HCT116 (cell line): ENCODE results near the gene ERC2. TPM values are rescaled to one million over a fixed set of nuclear protein-coding genes. Genes with fewer than 3 reads are reported as not detected.

ENCODE experiments used
- ATAC-seq: fragments of 200-7000 bp; cut with Tn5 transposase; 2 replicates; pipeline ENCODE4 v1.9.1; 2020; ENCODE audit warnings: mild to moderate bottlenecking, moderate library complexity
- BruUV-seq: library from RNA; stranded (reverse); fragments of 400-500 nt; replicated peaks from 2 replicates; lab custom pipeline; 2021; lab: Mats Ljungman, UMichigan
- CTCF ChIA-PET: fragments of 300-600 bp; sonication (Branson Sonifier 250); formaldehyde crosslinking; loops from one replicate; lab custom pipeline; 2021; ENCODE audit warnings: antibody characterized with exemption; lab: Charles Lee
- POLR2A ChIA-PET: fragments of 300-600, 350-600 bp; sonication (Branson Sonifier 250); formaldehyde crosslinking; loops from one replicate; lab custom pipeline; 2021; ENCODE audit warnings: antibody characterized with exemption; lab: Charles Lee
- RAD21 ChIA-PET, 2 experiments: fragments of 300-600 bp; sonication (Branson Sonifier 250); formaldehyde crosslinking; loops; one replicate each; lab custom pipeline; 2023; ENCODE audit warnings: low total read pairs in 2 of 2; ENCODE audit not compliant: uncharacterized antibody in 2 of 2, unreplicated experiment in 2 of 2, low non-redundant PET in 1 of 2; lab: Charles Lee
- DNase-seq: peaks from one replicate; pipeline ENCODE4 v3.0.0-alpha.2; 2010; ENCODE audit warnings: low read depth, low spot score
- H2AFZ ChIP-seq: fragments of 200-600 bp; shearing (Covaris generic), sonication (generic); 2 replicates; pipeline ENCODE4 v1.6.1; 2017; ENCODE audit warnings: low read depth, mixed run types, mixed read lengths, antibody characterized with exemption, low read length; ENCODE audit not compliant: poor library complexity, severe bottlenecking
- H3K27ac ChIP-seq: 2 replicates; pipeline ENCODE4 v1.5.1; 2012; ENCODE audit warnings: low read depth, low read length
- H3K27me3 ChIP-seq: fragments of 200-600 bp; sonication (generic); 2 replicates; pipeline ENCODE4 v1.6.1; 2016; ENCODE audit warnings: mixed run types, low read length, mixed read lengths; ENCODE audit not compliant: insufficient read depth
- H3K36me3 ChIP-seq, 2 experiments: fragments of 200-500 bp in 1 of 2; fragments of 200-600 bp in 1 of 2; sonication (Bioruptor generic) in 1 of 2; sonication (generic) in 1 of 2; 2 replicates each; pipeline versions ENCODE4 v1.5.1 to v1.6.1; 2014 to 2016; ENCODE audit warnings: low read length in 2 of 2, inconsistent platforms in 1 of 2, mixed read lengths in 1 of 2, mixed run types in 1 of 2; ENCODE audit not compliant: insufficient read depth in 2 of 2, control insufficient read depth in 1 of 2
- H3K4me1 ChIP-seq, 2 experiments: fragments of 200-600 bp in 1 of 2; sonication (generic) in 1 of 2; 2 replicates each; pipeline versions ENCODE4 v1.5.1 to v1.6.1; 2012 to 2017; ENCODE audit warnings: low read length in 2 of 2, inconsistent platforms in 1 of 2, mild to moderate bottlenecking in 1 of 2, mixed read lengths in 1 of 2, mixed run types in 1 of 2, moderate library complexity in 1 of 2; ENCODE audit not compliant: insufficient read depth in 2 of 2, control insufficient read depth in 1 of 2
- H3K4me2 ChIP-seq: fragments of 200-600 bp; sonication (generic); 2 replicates; pipeline ENCODE4 v1.6.1; 2017; ENCODE audit warnings: mixed run types, low read length, mixed read lengths
- H3K4me3 ChIP-seq, 2 experiments: fragments of 200-600 bp in 1 of 2; sonication (generic) in 1 of 2; replicated peaks in 1 of 2; 2 replicates each; pipeline ENCODE4 v1.5.1; 2011 to 2016; ENCODE audit warnings: low read length in 2 of 2, control low read depth in 1 of 2, low read depth in 1 of 2, mild to moderate bottlenecking in 1 of 2, mixed read lengths in 1 of 2, mixed run types in 1 of 2
- H3K79me2 ChIP-seq: fragments of 200-600 bp; sonication (generic); 2 replicates; pipeline ENCODE4 v1.6.1; 2017; ENCODE audit warnings: mild to moderate bottlenecking, mixed run types, low read length, moderate library complexity, mixed read lengths; ENCODE audit not compliant: insufficient read depth
- H3K9ac ChIP-seq: fragments of 200-600 bp; sonication (generic); 2 replicates; pipeline ENCODE4 v1.6.1; 2016; ENCODE audit warnings: low read length, mixed read lengths
- H3K9me2 ChIP-seq: fragments of 200-600 bp; sonication (generic), shearing (Covaris generic); 2 replicates; pipeline ENCODE4 v1.6.1; 2017; ENCODE audit warnings: mixed run types, mild to moderate bottlenecking, moderate library complexity; ENCODE audit not compliant: insufficient read depth
- H3K9me3 ChIP-seq, 2 experiments: fragments of 200-500 bp in 1 of 2; fragments of 200-600 bp in 1 of 2; sonication (Bioruptor generic) in 1 of 2; sonication (generic) in 1 of 2; 2 replicates each; pipeline ENCODE4 v1.6.1; 2014 to 2017; ENCODE audit warnings: low read length in 2 of 2, mixed read lengths in 2 of 2, inconsistent platforms in 1 of 2, low read depth in 1 of 2, mild to moderate bottlenecking in 1 of 2, mixed run types in 1 of 2, moderate library complexity in 1 of 2; ENCODE audit not compliant: control insufficient read depth in 1 of 2, insufficient read depth in 1 of 2
- H4K20me1 ChIP-seq: fragments of 200-600 bp; sonication (generic), shearing (Covaris generic); 2 replicates; pipeline ENCODE4 v1.6.1; 2017; ENCODE audit warnings: mixed run types, mild to moderate bottlenecking, moderate library complexity; ENCODE audit not compliant: insufficient read depth
- ATF3 ChIP-seq: IDR thresholded peaks from 2 replicates; pipeline ENCODE4 v1.6.1; 2012
- CTCF ChIP-seq, 3 experiments: fragments of 200-600 bp in 1 of 3; sonication (generic) in 1 of 3; IDR thresholded peaks in 2 of 3; conservative IDR thresholded peaks in 1 of 3; 2 replicates each; pipeline ENCODE4 v1.5.1; 2012 to 2017; ENCODE audit warnings: low read depth in 2 of 3, low read length in 2 of 3, antibody characterized with exemption in 1 of 3, borderline replicate concordance in 1 of 3, control low read depth in 1 of 3, mild to moderate bottlenecking in 1 of 3, mixed read lengths in 1 of 3, mixed run types in 1 of 3, moderate library complexity in 1 of 3; ENCODE audit not compliant: insufficient read depth in 1 of 3
- ELF1 ChIP-seq: IDR thresholded peaks from 2 replicates; pipeline ENCODE4 v1.6.1; 2012; ENCODE audit warnings: low read depth, borderline replicate concordance
- EZH2 ChIP-seq: fragments of 200-600 bp; sonication (generic); IDR thresholded peaks from 2 replicates; pipeline ENCODE4 v1.6.1; 2017; ENCODE audit warnings: antibody characterized with exemption, mixed run types
- RAD21 ChIP-seq: IDR thresholded peaks from 2 replicates; pipeline ENCODE4 v1.6.1; 2012; ENCODE audit warnings: low read depth, mild to moderate bottlenecking
- SIN3A ChIP-seq: IDR thresholded peaks from 2 replicates; pipeline ENCODE4 v1.6.1; 2012; ENCODE audit warnings: low read depth
- SP1 ChIP-seq: IDR thresholded peaks from 2 replicates; pipeline ENCODE4 v1.6.1; 2012; ENCODE audit warnings: low read depth
- TCF7L2 ChIP-seq: IDR thresholded peaks from 2 replicates; pipeline ENCODE4 v1.7.0; 2011; ENCODE audit warnings: borderline replicate concordance, inconsistent platforms; ENCODE audit not compliant: insufficient read depth, insufficient read length; ENCODE audit errors: extremely low read depth
- YY1 ChIP-seq: IDR thresholded peaks from 2 replicates; pipeline ENCODE4 v1.6.1; 2011; ENCODE audit warnings: low read length, low read depth, moderate library complexity, mild to moderate bottlenecking; ENCODE audit not compliant: insufficient replicate concordance; ENCODE audit errors: extremely low read depth
- ZFX ChIP-seq: fragments of 450-650 bp; IDR thresholded peaks from 2 replicates; pipeline ENCODE4 v1.6.1; 2017
- intact Hi-C: fragments of 100-400 bp; cut with micrococcal nuclease; formaldehyde crosslinking; loops from 2 replicates; pipeline ENCODE4 v1.10.0; 2022
- total RNA-seq: library from RNA; stranded (reverse); gene quantifications from one replicate; pipeline ENCODE4 v1.2.1, GENCODE V29; 2021; ENCODE audit not compliant: unreplicated experiment

Gene ERC2
- total RNA-seq, 1 experiment from 2014 or later, result not detected

GRCh38 chr3:56471771-56472170 lies 3.5 kb upstream of the ERC2 start:
- TF ChIP-seq RAD21 (no peak), EZH2 (no peak), SIN3A (no peak), CTCF (IDR thresholded peaks at IDR 0.05 in 2 of 3, conservative IDR thresholded peaks at IDR 0.05 in 1 of 3; ENCODE audit: borderline replicate concordance in 1 of 3, insufficient read depth in 1 of 3, low read depth in 2 of 3, low read length in 2 of 3) (no peak), TCF7L2 (no peak), YY1 (no peak), ATF3 (no peak), SP1 (no peak), ELF1 (no peak), ZFX (no peak)
- Histone ChIP-seq H3K9ac (no peak overlapping the region), H4K20me1 (no peaks in the 10 kb centered on the region), H3K4me3 (no peak overlapping the region), H2AFZ (no peak overlapping the region), H3K27me3 (peaks cover 33% of the 10 kb centered on the region), H3K9me2 (no peaks in the 10 kb centered on the region), H3K4me2 (no peak overlapping the region), H3K79me2 (no peaks in the 10 kb centered on the region), H3K4me1 (no peaks in the 10 kb centered on the region), H3K27ac (no peak overlapping the region), H3K36me3 (no peaks in the 10 kb centered on the region), H3K9me3 (no peaks in the 10 kb centered on the region)
- BruUV-seq, result no TSS peak
- RAD21 ChIA-PET, result no interaction called here
- DNase-seq (no peak), ATAC-seq (no peak)
- POLR2A ChIA-PET, result no interaction called here
- intact Hi-C loops, result no loop called here
- CTCF ChIA-PET, result no interaction called here
